Suppressor macrophage treated with lipopolysaccharide for 4 hours (primary cell): ENCODE measurements around the gene TMEM97.

Experiments used
- DNase-seq: peaks from one replicate; pipeline ENCODE4 v3.0.0-alpha.2; 2020

Gene TMEM97

GRCh38 chr17:28317099-28317965 is 1.7 kb upstream of the TMEM97 start:
- DNase-seq = no peak

GRCh38 chr17:28317966-28318758 is 838 bp upstream of the TMEM97 start:
- DNase-seq = no peak

GRCh38 chr17:28319598-28319935 is 567 bp downstream of the TMEM97 start:
- no peak for DNase-seq

GRCh38 chr17:28320215-28321061 is 1.4 kb downstream of the TMEM97 start:
- DNase-seq = no peak

- no peak for DNase-seq
Observed at GRCh38 chr17:28324267-28324745, 5.3 kb downstream of the TMEM97 start.

GRCh38 chr17:28324781-28325180 is 5.8 kb downstream of the TMEM97 start:
- peak; percentile 55 for DNase-seq

GRCh38 chr17:28325211-28325610 is 6.2 kb downstream of the TMEM97 start:
- DNase-seq = no peak

- DNase-seq = no peak
Observed at GRCh38 chr17:28326114-28326513, 7.1 kb downstream of the TMEM97 start.

- DNase-seq = no peak
Observed at GRCh38 chr17:28327031-28327607, 8.1 kb downstream of the TMEM97 start.

- no peak for DNase-seq
Observed at GRCh38 chr17:28327709-28328108, 8.7 kb downstream of the TMEM97 start.

- no peak for DNase-seq
Observed at GRCh38 chr17:28328325-28328724, 9.3 kb downstream of the TMEM97 start.

GRCh38 chr17:28330671-28331070 is 11.7 kb downstream of the TMEM97 start:
- no peak for DNase-seq

GRCh38 chr17:28331891-28332420 is 13.0 kb downstream of the TMEM97 start:
- no peak for DNase-seq

GRCh38 chr17:28333083-28333746 is 14.2 kb downstream of the TMEM97 start:
- no peak for DNase-seq

- DNase-seq = peak; percentile 73
Observed at GRCh38 chr17:28334171-28334570, 15.2 kb downstream of the TMEM97 start.

- no peak for DNase-seq
Observed at GRCh38 chr17:28334666-28335200, 15.7 kb downstream of the TMEM97 start.

GRCh38 chr17:28335201-28335958 is 16.4 kb downstream of the TMEM97 start, which contains the start of the genes IFT20 and TNFAIP1:
Gene IFT20 (minus strand): TSS chr17:28335472. CDS start chr17:28331985, 3,487 bp downstream.
Gene TNFAIP1 (plus strand): TSS chr17:28335761. CDS start chr17:28339522, 3,761 bp downstream.
- peak; percentile 100 for DNase-seq

- peak; percentile 56 for DNase-seq
Observed at GRCh38 chr17:28335959-28336871, 17.2 kb downstream of the TMEM97 start.

- DNase-seq = no peak
Observed at GRCh38 chr17:28338056-28338768, 19.2 kb downstream of the TMEM97 start.
